ENCODE data around the gene FAM81A.

DNA sequence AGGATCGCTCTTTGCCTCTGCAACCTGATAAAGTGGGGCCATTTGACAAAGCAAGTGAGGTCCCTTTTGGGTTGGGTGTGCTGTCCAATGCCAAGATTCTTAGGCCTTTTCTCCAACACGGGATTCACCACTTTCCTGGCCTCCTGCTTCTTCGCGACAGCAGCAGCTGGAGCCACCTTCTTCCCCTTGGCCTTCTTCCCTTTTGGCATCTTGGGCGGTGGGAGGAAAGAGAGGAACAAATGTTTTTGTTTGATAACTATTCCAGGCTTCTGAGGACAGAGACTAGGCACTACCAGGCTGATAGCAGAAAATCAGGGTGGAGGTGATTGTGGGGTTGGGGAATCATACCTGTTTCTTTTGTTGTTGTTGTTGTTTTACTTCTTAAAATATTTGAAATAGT is 30.0 kb upstream of the FAM81A start:
- TF ChIP-seq CTCF (conservative IDR thresholded peaks at IDR 0.05): no peak
- TF ChIP-seq ZFX (IDR thresholded peaks at IDR 0.05): no peak
